Renal pelvis (tissue), 12 donors: ENCODE measurements around the gene APOC4. TPM values are rescaled to one million over a fixed set of nuclear protein-coding genes. Genes with fewer than 3 reads are reported as not detected.
"Not testable (repeated sequence)": the region's sequence is repeated elsewhere in the genome, so short reads cannot be mapped to it uniquely, and the experiment has no call there.

Experiments
- DNase-seq: peaks from one replicate; pipeline ENCODE4 v3.0.0-alpha.2; 2013
- long read RNA-seq, 16 experiments: transcript quantifications; one replicate each; lab custom pipeline, GENCODE V29; 2026
- polyA plus RNA-seq, 3 donors: library from polyadenylated mRNA; unstranded; fragments of 120-200 nt; gene quantifications; one replicate each; pipeline ENCODE4 v1.2.1, GENCODE V29; 2013; ENCODE audit not compliant: insufficient read length in 3 of 3

The APOC4 gene
- under 1 TPM in 1 of 3 donors, not detected in 2; 0.35 TPM for polyA plus RNA-seq
- long read RNA-seq, donor 1 = 0 reads
- long read RNA-seq, donor 2 = 0 reads
- long read RNA-seq, donor 3 = 0 reads
- long read RNA-seq, donor 4 = 0 reads
- long read RNA-seq, donor 5 = 0 reads
- long read RNA-seq, donor 6 = 0 reads
- long read RNA-seq, donor 7 = 0 reads
- long read RNA-seq, donor 8 = 0 reads
- long read RNA-seq, donor 9 = 0 reads
- long read RNA-seq, donor 10 = 0 reads
- long read RNA-seq, donor 11 = 0 reads
- long read RNA-seq, donor 12 = 0 reads
- long read RNA-seq, donor 13 = 0 reads
- long read RNA-seq, donor 14 = 0 reads
- long read RNA-seq, donor 15 = 0 reads
- long read RNA-seq, donor 16 = 0 reads

- DNase-seq = no peak
Observed at GRCh38 chr19:44942067-44942571, at the start of gene APOC4. APOC4 (plus strand) TSS chr19:44942237; CDS start chr19:44942278, 41 bp downstream.

GRCh38 chr19:44892932-44893331 is 49.1 kb upstream of the APOC4 start:
- DNase-seq = no peak

GRCh38 chr19:44893332-44894051 is 48.5 kb upstream of the APOC4 start:
- no peak for DNase-seq

GRCh38 chr19:44894052-44894400 is 48.0 kb upstream of the APOC4 start:
- no peak for DNase-seq

- DNase-seq = no peak
Observed at GRCh38 chr19:44894946-44895345, 47.1 kb upstream of the APOC4 start.

GRCh38 chr19:44897835-44898234 is 44.2 kb upstream of the APOC4 start:
- no peak for DNase-seq

GRCh38 chr19:44900328-44901244 is 41.5 kb upstream of the APOC4 start:
- DNase-seq = no peak

- DNase-seq = no peak
Observed at GRCh38 chr19:44903216-44903601, 38.8 kb upstream of the APOC4 start.

- DNase-seq = no peak
Observed at GRCh38 chr19:44903602-44904425, 38.2 kb upstream of the APOC4 start.

- DNase-seq = no peak
Observed at GRCh38 chr19:44904426-44904994, 37.5 kb upstream of the APOC4 start.

- no peak for DNase-seq
Observed at GRCh38 chr19:44905437-44906160, 36.4 kb upstream of the APOC4 start, which contains the start of gene APOE. APOE (plus strand) TSS chr19:44905796; CDS start chr19:44906625, 829 bp downstream.

GRCh38 chr19:44907613-44908012 is 34.4 kb upstream of the APOC4 start:
- no peak for DNase-seq

GRCh38 chr19:44908074-44908835 is 33.8 kb upstream of the APOC4 start:
- no peak for DNase-seq

GRCh38 chr19:44908836-44909261 is 33.2 kb upstream of the APOC4 start:
- no peak for DNase-seq

- DNase-seq = no peak
Observed at GRCh38 chr19:44909775-44910174, 32.3 kb upstream of the APOC4 start.

GRCh38 chr19:44911896-44912295 is 30.1 kb upstream of the APOC4 start:
- DNase-seq = not testable (repeated sequence)

GRCh38 chr19:44912854-44913253 is 29.2 kb upstream of the APOC4 start:
- DNase-seq = no peak

GRCh38 chr19:44913512-44914432 is 28.3 kb upstream of the APOC4 start:
- not testable (repeated sequence) for DNase-seq
